Stimulated activated CD8-positive, alpha-beta memory T cell treated with anti-CD3 and anti-CD28 coated beads, Interleukin-12 subunit alpha, Interleukin-12 subunit beta, amount 100 ng/mL, for 24 hours (primary cell): Measurements from ENCODE around the gene THAP3.

Experiments used
- DNase-seq: peaks from one replicate; pipeline ENCODE4 v3.0.0-alpha.2; 2020; ENCODE audit errors: extremely low read depth

THAP3 gene

DNA sequence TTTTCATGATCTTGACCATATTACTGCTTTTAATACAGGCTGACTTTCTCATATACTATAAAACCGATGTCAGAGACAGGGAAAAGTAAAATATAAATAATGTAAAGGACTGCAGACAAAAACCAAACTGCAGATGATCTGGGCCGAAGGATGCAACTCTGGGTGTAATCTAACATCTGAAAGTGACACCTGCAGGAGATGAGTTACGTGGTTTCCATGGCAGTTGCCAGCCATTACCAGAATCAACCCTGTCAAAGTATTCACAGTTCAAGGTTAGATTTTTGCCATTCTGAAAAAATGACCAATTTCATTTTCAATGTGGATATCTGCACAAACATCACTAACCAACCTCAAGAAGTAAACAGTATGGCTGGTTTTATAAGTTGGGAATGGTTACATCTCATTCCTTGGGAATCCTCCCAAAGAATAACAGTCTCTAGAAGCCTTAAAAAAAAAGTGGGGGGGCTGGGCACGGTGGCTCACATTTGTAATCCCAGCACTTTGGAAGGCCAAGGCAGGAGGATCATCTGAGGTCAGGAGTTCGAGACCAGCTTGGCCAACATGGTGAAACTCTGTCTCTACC lies 49.2 kb downstream of the THAP3 start:
- DNase-seq, result no peak

DNA sequence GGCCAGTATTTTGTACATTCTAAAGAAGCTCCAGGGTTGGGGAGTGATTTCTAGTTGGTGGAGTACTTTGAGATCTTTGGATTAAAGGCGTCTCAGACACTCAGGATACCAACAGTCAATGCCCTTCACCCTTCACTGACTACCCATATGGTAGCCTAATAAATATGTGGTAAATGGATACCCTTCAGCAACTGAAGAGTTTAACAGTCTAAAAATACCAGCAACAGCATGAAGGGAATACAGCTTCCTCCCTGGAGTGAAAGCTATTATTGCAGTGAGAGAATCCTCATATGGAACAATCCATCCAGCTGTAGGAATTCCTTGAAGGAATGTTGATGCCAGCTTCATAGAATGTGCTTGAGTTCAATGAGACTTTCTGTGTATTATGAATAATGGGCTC lies 50.1 kb downstream of the THAP3 start:
- DNase-seq, result no peak

- no peak for DNase-seq
These were observed 51.3 kb downstream of the THAP3 start for GRCh38 chr1:6675941-6676340.
